ENCODE measurements around the gene HMCN1.

DNA sequence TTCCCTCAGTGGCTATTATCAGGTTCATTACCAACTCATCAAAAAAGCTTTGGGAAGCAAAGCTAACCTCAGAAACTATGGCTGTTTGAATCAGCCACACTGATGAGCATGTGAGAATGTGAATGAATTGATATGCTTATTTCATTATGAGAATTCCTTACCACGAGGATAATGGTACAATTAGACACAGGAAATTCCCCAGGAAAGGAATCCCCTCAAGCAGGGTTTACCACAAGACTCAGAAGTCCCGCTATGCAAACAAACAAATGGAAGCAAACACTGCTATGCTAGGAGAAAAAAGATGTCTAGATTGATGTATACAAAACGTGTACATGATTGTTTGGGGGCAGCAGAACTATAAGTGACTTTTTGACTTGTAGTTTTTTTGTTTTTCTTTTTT lies 205.0 kb downstream of the HMCN1 start:
- no peak for TF ChIP-seq SIN3A (IDR thresholded peaks at IDR 0.05; ENCODE audit: borderline replicate concordance, insufficient read depth, low read length)
- TF ChIP-seq POLR2AphosphoS5 (IDR thresholded peaks at IDR 0.05; ENCODE audit: low read depth, low read length): no peak
- TF ChIP-seq TAF1 (IDR thresholded peaks at IDR 0.05; ENCODE audit: borderline replicate concordance, insufficient read depth, low read length): no peak
- TF ChIP-seq, protein P1, sequence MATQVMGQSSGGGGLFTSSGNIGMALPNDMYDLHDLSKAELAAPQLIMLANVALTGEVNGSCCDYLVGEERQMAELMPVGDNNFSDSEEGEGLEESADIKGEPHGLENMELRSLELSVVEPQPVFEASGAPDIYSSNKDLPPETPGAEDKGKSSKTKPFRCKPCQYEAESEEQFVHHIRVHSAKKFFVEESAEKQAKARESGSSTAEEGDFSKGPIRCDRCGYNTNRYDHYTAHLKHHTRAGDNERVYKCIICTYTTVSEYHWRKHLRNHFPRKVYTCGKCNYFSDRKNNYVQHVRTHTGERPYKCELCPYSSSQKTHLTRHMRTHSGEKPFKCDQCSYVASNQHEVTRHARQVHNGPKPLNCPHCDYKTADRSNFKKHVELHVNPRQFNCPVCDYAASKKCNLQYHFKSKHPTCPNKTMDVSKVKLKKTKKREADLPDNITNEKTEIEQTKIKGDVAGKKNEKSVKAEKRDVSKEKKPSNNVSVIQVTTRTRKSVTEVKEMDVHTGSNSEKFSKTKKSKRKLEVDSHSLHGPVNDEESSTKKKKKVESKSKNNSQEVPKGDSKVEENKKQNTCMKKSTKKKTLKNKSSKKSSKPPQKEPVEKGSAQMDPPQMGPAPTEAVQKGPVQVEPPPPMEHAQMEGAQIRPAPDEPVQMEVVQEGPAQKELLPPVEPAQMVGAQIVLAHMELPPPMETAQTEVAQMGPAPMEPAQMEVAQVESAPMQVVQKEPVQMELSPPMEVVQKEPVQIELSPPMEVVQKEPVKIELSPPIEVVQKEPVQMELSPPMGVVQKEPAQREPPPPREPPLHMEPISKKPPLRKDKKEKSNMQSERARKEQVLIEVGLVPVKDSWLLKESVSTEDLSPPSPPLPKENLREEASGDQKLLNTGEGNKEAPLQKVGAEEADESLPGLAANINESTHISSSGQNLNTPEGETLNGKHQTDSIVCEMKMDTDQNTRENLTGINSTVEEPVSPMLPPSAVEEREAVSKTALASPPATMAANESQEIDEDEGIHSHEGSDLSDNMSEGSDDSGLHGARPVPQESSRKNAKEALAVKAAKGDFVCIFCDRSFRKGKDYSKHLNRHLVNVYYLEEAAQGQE (IDR thresholded peaks at IDR 0.05; ENCODE audit: insufficient read depth in 1 of 2, low read depth in 2 of 2, low read length in 2 of 2): no peak
- TF ChIP-seq FOXP2 (optimal IDR thresholded peaks at IDR 0.05; ENCODE audit: borderline replicate concordance, extremely low read depth, extremely low read length, insufficient read depth): no peak
